Ascending aorta (tissue), 2 donors: ENCODE results near the gene KRTAP6-1. TPM values are rescaled to one million over a fixed set of nuclear protein-coding genes. Genes with fewer than 3 reads are reported as not detected.

Experiments used
- DNase-seq, 2 donors: peaks; one replicate each; pipeline ENCODE4 v3.0.0-alpha.2; 2019; ENCODE audit warnings: low spot score in 2 of 2
- H3K27ac ChIP-seq, 2 donors: fragments of 200-600 bp; sonication (generic); one replicate each; pipeline ENCODE4 v1.5.1; 2016 to 2017; ENCODE audit warnings: mild to moderate bottlenecking in 1 of 2
- H3K27me3 ChIP-seq: fragments of 200-600 bp; sonication (generic); one replicate; pipeline ENCODE4 v1.5.1; 2017
- H3K36me3 ChIP-seq, 2 donors: fragments of 200-600 bp; sonication (generic); one replicate each; pipeline ENCODE4 v1.5.1; 2016
- H3K4me1 ChIP-seq, 2 donors: fragments of 200-600 bp; sonication (generic); one replicate each; pipeline ENCODE4 v1.5.1; 2016 to 2017; ENCODE audit warnings: mild to moderate bottlenecking in 1 of 2
- H3K4me3 ChIP-seq, 2 donors: fragments of 200-600 bp; sonication (generic); one replicate each; pipeline ENCODE4 v1.5.1; 2016 to 2017; ENCODE audit warnings: mild to moderate bottlenecking in 1 of 2
- H3K9me3 ChIP-seq, 2 donors: fragments of 200-600 bp; sonication (generic); one replicate each; pipeline ENCODE4 v1.5.1; 2016
- CTCF ChIP-seq, 3 experiments: fragments of 200-600 bp in 2 of 3; fragments of 450-650 bp in 1 of 3; sonication (generic) in 2 of 3; IDR thresholded peaks; one replicate each; pipeline ENCODE4 v1.5.1; 2016 to 2019; ENCODE audit warnings: antibody characterized with exemption in 3 of 3, mild to moderate bottlenecking in 1 of 3, moderate library complexity in 1 of 3
- intact Hi-C: fragments of 100-400 bp; cut with DNase I; formaldehyde crosslinking; loops from one replicate; pipeline ENCODE4 v1.15.1; 2023
- total RNA-seq: library from RNA; depleted of rRNA; stranded (reverse); fragments of >200 nt; gene quantifications from one replicate; pipeline ENCODE4 v1.1.0, GENCODE V29; 2016

Gene KRTAP6-1
- total RNA-seq: not detected

- Histone ChIP-seq H3K9me3 (no peaks in the 10 kb centered on the region), H3K4me1 (no peaks in the 10 kb centered on the region), H3K27ac (no peak within 1 kb of the TSS), H3K27me3 (no peaks in the 10 kb centered on the region), H3K4me3 (no peak within 1 kb of the TSS), H3K36me3 (no peaks in the 10 kb centered on the region)
- intact Hi-C loops: no loop called here
- no peak for DNase-seq
- TF ChIP-seq CTCF (IDR thresholded peaks at IDR 0.05): no peak
Observed at GRCh38 chr21:30613836-30614235, at the start of gene KRTAP6-1. KRTAP6-1 (minus strand) TSS chr21:30613930; CDS start chr21:30613904, 26 bp downstream.

- no peaks in the 10 kb centered on the region for H3K4me1 ChIP-seq
- intact Hi-C loops: no loop called here
- no peak overlapping the region for H3K4me3 ChIP-seq
- DNase-seq: no peak
- no peaks in the 10 kb centered on the region for H3K9me3 ChIP-seq
- H3K27ac ChIP-seq: no peak overlapping the region
- no peaks in the 10 kb centered on the region for H3K27me3 ChIP-seq
- TF ChIP-seq CTCF (IDR thresholded peaks at IDR 0.05): no peak
- no peaks in the 10 kb centered on the region for H3K36me3 ChIP-seq
Observed at GRCh38 chr21:30652891-30653290, 39.2 kb upstream of the KRTAP6-1 start.

GRCh38 chr21:30646904-30647414, 33.2 kb upstream of the KRTAP6-1 start:
- H3K36me3 ChIP-seq: no peaks in the 10 kb centered on the region
- H3K9me3 ChIP-seq: no peaks in the 10 kb centered on the region
- no peaks in the 10 kb centered on the region for H3K4me1 ChIP-seq
- H3K4me3 ChIP-seq: no peak overlapping the region
- H3K27ac ChIP-seq: no peak overlapping the region
- DNase-seq: no peak
- H3K27me3 ChIP-seq: no peaks in the 10 kb centered on the region
- no peak for TF ChIP-seq CTCF (IDR thresholded peaks at IDR 0.05)
- intact Hi-C loops: no loop called here

GRCh38 chr21:30642564-30642963, 28.8 kb upstream of the KRTAP6-1 start, which contains the start of gene KRTAP20-3:
KRTAP20-3 (plus strand) TSS chr21:30642864.
- Histone ChIP-seq H3K4me3 (no peak within 1 kb of the TSS), H3K9me3 (no peaks in the 10 kb centered on the region), H3K36me3 (no peaks in the 10 kb centered on the region), H3K27me3 (no peaks in the 10 kb centered on the region), H3K4me1 (no peaks in the 10 kb centered on the region), H3K27ac (no peak within 1 kb of the TSS)
- TF ChIP-seq CTCF (IDR thresholded peaks at IDR 0.05): no peak
- no peak for DNase-seq
- intact Hi-C loops: no loop called here

GRCh38 chr21:30638686-30639085, 25.0 kb upstream of the KRTAP6-1 start:
- DNase-seq: no peak
- no peaks in the 10 kb centered on the region for H3K9me3 ChIP-seq
- H3K27me3 ChIP-seq: no peaks in the 10 kb centered on the region
- H3K4me1 ChIP-seq: no peaks in the 10 kb centered on the region
- no peaks in the 10 kb centered on the region for H3K36me3 ChIP-seq
- no peak for TF ChIP-seq CTCF (IDR thresholded peaks at IDR 0.05)
- no peak overlapping the region for H3K27ac ChIP-seq
- intact Hi-C loops: no loop called here
- H3K4me3 ChIP-seq: no peak overlapping the region

- no peak within 1 kb of the TSS for H3K4me3 ChIP-seq
- no peaks in the 10 kb centered on the region for H3K27me3 ChIP-seq
- no peaks in the 10 kb centered on the region for H3K4me1 ChIP-seq
- no peak for TF ChIP-seq CTCF (IDR thresholded peaks at IDR 0.05)
- no peak for DNase-seq
- H3K27ac ChIP-seq: no peak within 1 kb of the TSS
- H3K36me3 ChIP-seq: no peaks in the 10 kb centered on the region
- intact Hi-C loops: no loop called here
- H3K9me3 ChIP-seq: no peaks in the 10 kb centered on the region
Observed at GRCh38 chr21:30634906-30635305, 21.2 kb upstream of the KRTAP6-1 start, which contains the start of gene KRTAP20-2. KRTAP20-2 (plus strand) TSS chr21:30635206; CDS start chr21:30635264, 58 bp downstream.
